OCI-LY7 (cell line): ENCODE data around the gene CLTB.
"Not testable (repeated sequence)": the region's sequence is repeated elsewhere in the genome, so short reads cannot be mapped to it uniquely, and the experiment has no call there.

Experiments
- EZH2phosphoT487 ChIP-seq: fragments of 200-600 bp; sonication (generic); IDR thresholded peaks from 2 replicates; pipeline ENCODE4 v1.6.1; 2018; ENCODE audit warnings: low read depth, borderline replicate concordance, mild to moderate bottlenecking, mixed run types, antibody characterized with exemption, low read length, moderate library complexity, mixed read lengths
- TF ChIP-seq, protein P1 (sequence below): fragments of 200-600 bp; sonication (generic); conservative IDR thresholded peaks from 2 replicates; pipeline ENCODE4 v1.5.1; 2014; ENCODE audit warnings: mild to moderate bottlenecking, antibody characterized with exemption, low read length, moderate library complexity, mixed read lengths

DNA sequence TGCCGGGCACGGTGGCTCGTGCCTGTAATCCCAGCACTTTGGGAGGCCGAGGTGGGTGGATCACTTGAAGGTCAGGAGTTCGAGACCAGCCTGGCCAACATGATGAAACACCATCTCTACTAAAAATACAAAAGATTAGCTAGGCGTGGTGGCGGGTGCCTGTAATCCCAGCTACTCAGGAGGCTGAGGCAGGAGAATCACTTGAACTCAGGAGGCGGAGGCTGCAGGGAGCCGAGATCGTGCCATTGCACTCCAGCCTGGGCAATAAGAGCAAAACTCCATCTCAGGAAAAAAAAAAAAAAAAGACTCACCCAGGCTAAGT lies 8.1 kb downstream of the CLTB start:
- TF ChIP-seq, protein P1, sequence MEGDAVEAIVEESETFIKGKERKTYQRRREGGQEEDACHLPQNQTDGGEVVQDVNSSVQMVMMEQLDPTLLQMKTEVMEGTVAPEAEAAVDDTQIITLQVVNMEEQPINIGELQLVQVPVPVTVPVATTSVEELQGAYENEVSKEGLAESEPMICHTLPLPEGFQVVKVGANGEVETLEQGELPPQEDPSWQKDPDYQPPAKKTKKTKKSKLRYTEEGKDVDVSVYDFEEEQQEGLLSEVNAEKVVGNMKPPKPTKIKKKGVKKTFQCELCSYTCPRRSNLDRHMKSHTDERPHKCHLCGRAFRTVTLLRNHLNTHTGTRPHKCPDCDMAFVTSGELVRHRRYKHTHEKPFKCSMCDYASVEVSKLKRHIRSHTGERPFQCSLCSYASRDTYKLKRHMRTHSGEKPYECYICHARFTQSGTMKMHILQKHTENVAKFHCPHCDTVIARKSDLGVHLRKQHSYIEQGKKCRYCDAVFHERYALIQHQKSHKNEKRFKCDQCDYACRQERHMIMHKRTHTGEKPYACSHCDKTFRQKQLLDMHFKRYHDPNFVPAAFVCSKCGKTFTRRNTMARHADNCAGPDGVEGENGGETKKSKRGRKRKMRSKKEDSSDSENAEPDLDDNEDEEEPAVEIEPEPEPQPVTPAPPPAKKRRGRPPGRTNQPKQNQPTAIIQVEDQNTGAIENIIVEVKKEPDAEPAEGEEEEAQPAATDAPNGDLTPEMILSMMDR: not testable (repeated sequence)
- not testable (repeated sequence) for TF ChIP-seq EZH2phosphoT487
